ENCODE data around the gene SH3GL2. TPM values are rescaled to one million over a fixed set of nuclear protein-coding genes. Genes with fewer than 3 reads are reported as not detected.

The SH3GL2 gene
- total RNA-seq, 4 donors from 2014 or later = not detected

DNA sequence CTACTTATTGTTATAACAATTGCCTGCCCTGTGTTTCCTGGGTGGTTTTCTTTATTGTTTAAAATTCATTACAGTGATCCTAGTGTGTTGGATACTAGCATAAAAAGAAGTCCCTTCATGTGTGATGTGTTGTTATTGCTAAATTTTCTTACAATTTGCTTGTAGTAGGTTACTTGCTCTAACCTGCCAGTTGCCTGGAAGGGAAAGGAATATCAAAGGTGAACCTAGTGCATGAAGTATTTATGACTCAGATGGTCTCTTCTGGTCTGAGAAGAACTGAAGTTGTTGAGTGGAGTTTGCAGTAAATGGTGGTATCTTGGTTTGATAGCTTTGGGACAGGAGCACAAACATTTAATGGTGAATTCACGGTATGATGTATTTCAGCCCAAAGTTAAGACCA, 58.0 kb downstream of the SH3GL2 start:
- no peaks in the 10 kb centered on the region for H3K36me3 ChIP-seq
- TF ChIP-seq POLR2A (IDR thresholded peaks at IDR 0.05) = no peak
- TF ChIP-seq, protein P1, sequence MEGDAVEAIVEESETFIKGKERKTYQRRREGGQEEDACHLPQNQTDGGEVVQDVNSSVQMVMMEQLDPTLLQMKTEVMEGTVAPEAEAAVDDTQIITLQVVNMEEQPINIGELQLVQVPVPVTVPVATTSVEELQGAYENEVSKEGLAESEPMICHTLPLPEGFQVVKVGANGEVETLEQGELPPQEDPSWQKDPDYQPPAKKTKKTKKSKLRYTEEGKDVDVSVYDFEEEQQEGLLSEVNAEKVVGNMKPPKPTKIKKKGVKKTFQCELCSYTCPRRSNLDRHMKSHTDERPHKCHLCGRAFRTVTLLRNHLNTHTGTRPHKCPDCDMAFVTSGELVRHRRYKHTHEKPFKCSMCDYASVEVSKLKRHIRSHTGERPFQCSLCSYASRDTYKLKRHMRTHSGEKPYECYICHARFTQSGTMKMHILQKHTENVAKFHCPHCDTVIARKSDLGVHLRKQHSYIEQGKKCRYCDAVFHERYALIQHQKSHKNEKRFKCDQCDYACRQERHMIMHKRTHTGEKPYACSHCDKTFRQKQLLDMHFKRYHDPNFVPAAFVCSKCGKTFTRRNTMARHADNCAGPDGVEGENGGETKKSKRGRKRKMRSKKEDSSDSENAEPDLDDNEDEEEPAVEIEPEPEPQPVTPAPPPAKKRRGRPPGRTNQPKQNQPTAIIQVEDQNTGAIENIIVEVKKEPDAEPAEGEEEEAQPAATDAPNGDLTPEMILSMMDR (IDR thresholded peaks at IDR 0.05) = no peak
- TF ChIP-seq EP300 (IDR thresholded peaks at IDR 0.05) = no peak
- no peak overlapping the region for H3K4me3 ChIP-seq
- no peaks in the 10 kb centered on the region for H3K4me1 ChIP-seq
- no peaks in the 10 kb centered on the region for H3K9me3 ChIP-seq
- no peak for DNase-seq (ENCODE audit: low spot score in 2 of 2)
- no peaks in the 10 kb centered on the region for H3K27me3 ChIP-seq
- WGBS, 2 donors = 78 to 95% methylated on average over 1 of the region's 1 CpG
- H3K27ac ChIP-seq = no peak overlapping the region

DNA sequence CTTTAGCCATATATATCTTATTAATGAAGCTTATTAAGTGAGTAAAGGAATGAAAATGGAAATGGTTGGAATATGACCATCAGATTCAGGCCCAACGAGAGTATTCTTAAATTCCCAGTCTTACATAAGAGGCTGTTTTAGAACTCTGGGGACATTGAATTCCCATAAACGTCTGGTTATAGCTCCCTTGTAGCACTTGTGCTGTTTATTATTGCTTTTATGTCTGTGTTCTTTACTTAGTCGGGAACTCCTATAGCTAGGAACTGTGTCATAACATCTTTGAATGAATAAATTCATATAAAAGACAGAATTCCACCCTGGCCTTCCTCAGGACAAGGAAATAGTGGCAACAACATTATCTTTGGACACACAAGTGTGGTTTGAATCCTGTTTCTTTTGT, 58.4 kb downstream of the SH3GL2 start:
- Histone ChIP-seq H3K9me3 (no peaks in the 10 kb centered on the region), H3K27ac (no peak overlapping the region), H3K27me3 (no peaks in the 10 kb centered on the region), H3K36me3 (no peaks in the 10 kb centered on the region), H3K4me3 (no peak overlapping the region), H3K4me1 (no peaks in the 10 kb centered on the region)
- 57 to 65% methylated on average over 3 of the region's 3 CpGs for WGBS, 2 donors
- no peak for DNase-seq (ENCODE audit: low spot score in 2 of 2)
- TF ChIP-seq EP300 (IDR thresholded peaks at IDR 0.05) (no peak), POLR2A (IDR thresholded peaks at IDR 0.05) (no peak)
- TF ChIP-seq, protein P1 (IDR thresholded peaks at IDR 0.05) = no peak

DNA sequence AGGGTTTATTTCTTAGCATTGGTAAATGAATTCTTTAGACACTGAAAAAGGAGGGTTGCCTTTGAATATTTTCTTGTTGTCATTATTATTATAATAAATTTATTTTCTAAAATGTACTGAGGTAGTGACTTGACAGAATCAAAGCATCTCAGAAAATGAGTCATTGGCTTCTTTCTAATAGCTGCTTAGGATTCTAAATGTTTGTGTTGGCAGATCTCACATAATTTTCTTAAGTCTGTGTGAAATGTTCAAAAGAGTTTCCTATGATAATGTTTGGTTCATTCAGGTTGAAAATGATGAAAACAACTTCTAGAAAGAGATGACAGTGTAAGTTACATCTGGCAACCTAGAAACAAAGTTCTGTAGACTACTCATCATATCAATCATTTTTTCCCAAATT, 69.7 kb downstream of the SH3GL2 start:
- Histone ChIP-seq H3K27me3 (no peaks in the 10 kb centered on the region), H3K9me3 (peaks cover 0 to 12% (median 0%) of the 10 kb centered on the region in 4 donors), H3K4me3 (no peak overlapping the region), H3K36me3 (no peaks in the 10 kb centered on the region), H3K27ac (no peak overlapping the region), H3K4me1 (no peaks in the 10 kb centered on the region)
- TF ChIP-seq, protein P1 (IDR thresholded peaks at IDR 0.05) = no peak
- TF ChIP-seq EP300 (IDR thresholded peaks at IDR 0.05) (no peak), POLR2A (IDR thresholded peaks at IDR 0.05) (no peak)
- DNase-seq (ENCODE audit: low spot score in 2 of 2) = no peak

DNA sequence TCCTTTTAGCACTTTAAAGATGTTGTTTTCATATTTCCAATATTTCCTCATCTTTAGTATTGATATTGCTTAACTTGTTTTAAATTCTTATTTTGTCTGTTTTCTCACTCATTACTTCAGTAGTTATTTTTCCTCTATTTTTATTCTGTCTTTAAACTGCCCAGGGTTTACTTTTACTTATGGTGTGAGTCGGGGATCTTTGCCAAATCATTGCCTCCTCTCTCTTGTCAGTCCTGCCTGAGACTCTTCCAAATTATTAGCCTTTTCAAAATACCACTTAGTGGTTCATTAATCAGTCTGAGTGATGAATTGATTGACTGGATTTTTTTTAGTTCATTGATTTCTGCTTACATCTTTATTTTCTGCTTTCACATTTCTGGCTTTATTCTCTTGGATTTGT, 72.9 kb downstream of the SH3GL2 start:
- no peak overlapping the region for H3K4me3 ChIP-seq
- H3K36me3 ChIP-seq = no peaks in the 10 kb centered on the region
- TF ChIP-seq POLR2A (IDR thresholded peaks at IDR 0.05) = no peak
- no peak for TF ChIP-seq EP300 (IDR thresholded peaks at IDR 0.05)
- TF ChIP-seq, protein P1 (IDR thresholded peaks at IDR 0.05) = no peak
- no peaks in the 10 kb centered on the region for H3K9me3 ChIP-seq
- no peaks in the 10 kb centered on the region for H3K27me3 ChIP-seq
- no peak overlapping the region for H3K27ac ChIP-seq
- H3K4me1 ChIP-seq = no peaks in the 10 kb centered on the region
- no peak for DNase-seq (ENCODE audit: low spot score in 2 of 2)
- WGBS, 2 donors = 65 to 74% methylated on average over 1 of the region's 1 CpG

DNA sequence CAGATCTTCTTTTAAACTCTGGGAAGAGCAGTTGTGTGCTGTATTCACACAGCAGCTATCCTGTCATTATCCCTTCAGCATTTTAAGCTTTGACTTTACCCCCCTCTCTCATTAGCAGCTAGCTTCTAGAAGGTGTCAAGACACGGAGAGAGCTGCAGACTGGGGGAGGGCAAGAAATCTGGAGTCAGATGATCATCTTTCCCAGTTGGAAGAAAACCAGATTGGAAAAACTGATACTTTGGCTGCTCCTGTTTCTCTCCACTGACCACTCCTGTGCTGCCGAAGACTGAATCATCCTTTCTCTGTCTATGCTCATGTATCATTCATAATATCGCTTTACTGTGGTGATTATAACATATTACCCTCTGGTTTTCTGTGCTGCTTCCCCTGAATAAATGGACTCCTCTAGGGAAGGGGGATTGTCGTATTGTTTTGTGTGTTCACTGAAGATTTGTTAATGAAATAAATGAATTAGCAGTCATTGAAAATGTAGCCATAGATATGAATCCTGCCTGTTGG, 75.1 kb downstream of the SH3GL2 start:
- TF ChIP-seq, protein P1 (IDR thresholded peaks at IDR 0.05) = no peak
- TF ChIP-seq EP300 (IDR thresholded peaks at IDR 0.05) (no peak), POLR2A (IDR thresholded peaks at IDR 0.05) (no peak)
- Histone ChIP-seq H3K36me3 (no peaks in the 10 kb centered on the region), H3K9me3 (no peaks in the 10 kb centered on the region), H3K4me3 (no peak overlapping the region), H3K27me3 (no peaks in the 10 kb centered on the region), H3K27ac (no peak overlapping the region), H3K4me1 (no peaks in the 10 kb centered on the region)
- 68 to 69% methylated on average over 4 of the region's 4 CpGs for WGBS, 2 donors
- DNase-seq (ENCODE audit: low spot score in 2 of 2) = no peak
